CD4-positive, alpha-beta T cell treated with Interleukin-15 for 4 hours (primary cell): ENCODE results near the gene CCDC186.
A peak's percentile ranks its signal among the peaks of the same experiment; 100 is the strongest.
"Not testable (repeated sequence)": the region's sequence is repeated elsewhere in the genome, so short reads cannot be mapped to it uniquely, and the experiment has no call there.

Source experiments
- DNase-seq: peaks from one replicate; pipeline ENCODE4 v3.0.0-alpha.2; 2020; ENCODE audit warnings: low spot score

The CCDC186 gene

DNA sequence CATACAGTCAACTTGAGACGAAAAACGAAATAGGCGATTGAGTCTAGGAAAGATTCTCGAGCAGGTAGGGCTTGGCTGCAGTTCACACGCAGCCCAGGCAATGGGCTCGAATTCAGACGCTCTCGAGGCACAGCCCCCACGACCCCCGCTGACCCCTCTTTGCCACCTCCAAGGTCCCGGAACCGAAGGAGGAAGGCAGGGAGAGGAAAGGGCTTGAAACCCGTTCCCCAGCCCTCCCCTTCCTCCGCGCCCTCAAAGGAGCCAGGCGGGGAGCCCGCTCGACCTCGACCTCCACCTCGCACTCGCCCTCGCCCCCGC, 441 bp downstream of the CCDC186 start:
- DNase-seq = no peak

- peak; percentile 10 for DNase-seq
Measured at GRCh38 chr10:114172776-114173602, 1.0 kb downstream of the CCDC186 start.

DNA sequence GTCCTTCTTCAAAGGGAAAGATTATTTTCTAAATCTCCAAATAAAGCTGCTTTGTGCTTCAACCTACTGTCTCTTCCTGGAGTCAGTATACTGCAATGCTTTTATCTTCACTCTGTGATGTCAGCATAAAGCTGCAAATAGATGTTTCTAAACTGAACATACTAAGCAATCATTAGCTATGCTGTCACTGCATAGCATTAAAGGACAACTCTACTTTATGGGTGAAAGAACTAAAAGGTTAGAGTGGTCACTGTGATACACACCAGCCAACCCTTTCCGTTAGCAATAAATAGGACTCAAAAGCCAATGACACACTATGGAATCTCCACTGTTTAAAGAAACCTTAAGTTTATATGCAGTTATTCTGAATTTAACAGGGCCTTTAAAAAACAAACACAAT, 1.8 kb downstream of the CCDC186 start:
- no peak for DNase-seq

DNA sequence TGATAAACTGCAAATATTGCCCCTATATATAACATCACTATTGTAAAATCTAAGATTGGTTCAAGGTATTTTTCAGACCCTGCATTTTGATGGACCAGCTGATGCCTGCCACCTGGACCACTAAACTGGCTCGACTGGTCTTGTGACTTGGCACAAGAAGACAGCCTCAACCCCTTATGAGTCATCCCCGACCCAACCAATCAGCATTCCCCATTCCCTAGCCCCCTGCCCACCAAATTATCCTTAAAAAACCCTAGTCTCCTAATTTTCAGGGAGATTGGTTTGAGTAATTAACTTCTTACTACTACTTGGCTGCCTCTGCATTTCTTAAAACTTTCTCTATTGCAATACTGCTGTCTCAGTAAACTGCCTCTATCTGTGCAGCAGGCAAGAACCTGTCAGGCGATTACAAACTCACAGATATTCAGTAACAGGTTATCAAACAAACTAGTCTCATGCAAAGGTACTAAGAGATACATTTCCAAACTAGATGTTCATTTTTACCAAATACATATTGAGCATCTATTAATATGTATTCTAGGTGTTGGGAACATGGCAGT, 5.5 kb downstream of the CCDC186 start:
- no peak for DNase-seq

DNA sequence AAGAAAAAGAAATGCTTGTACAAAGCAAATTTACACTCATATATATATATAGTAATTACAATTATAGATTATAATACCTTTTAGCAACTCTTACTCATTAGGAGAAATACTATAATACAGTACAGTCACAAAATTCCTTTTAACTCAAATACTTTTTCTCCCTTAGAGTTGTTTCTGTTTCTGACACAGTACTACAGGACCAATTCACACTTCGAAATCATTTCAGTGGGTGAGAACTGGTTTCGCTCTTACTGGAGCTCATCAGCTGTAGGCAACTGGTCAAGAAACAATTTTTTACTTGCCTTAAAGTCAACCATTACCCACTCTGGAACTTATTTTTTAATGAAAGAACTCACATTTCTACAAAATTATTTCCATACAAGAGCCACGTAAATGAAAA, 6.0 kb downstream of the CCDC186 start:
- no peak for DNase-seq

DNA sequence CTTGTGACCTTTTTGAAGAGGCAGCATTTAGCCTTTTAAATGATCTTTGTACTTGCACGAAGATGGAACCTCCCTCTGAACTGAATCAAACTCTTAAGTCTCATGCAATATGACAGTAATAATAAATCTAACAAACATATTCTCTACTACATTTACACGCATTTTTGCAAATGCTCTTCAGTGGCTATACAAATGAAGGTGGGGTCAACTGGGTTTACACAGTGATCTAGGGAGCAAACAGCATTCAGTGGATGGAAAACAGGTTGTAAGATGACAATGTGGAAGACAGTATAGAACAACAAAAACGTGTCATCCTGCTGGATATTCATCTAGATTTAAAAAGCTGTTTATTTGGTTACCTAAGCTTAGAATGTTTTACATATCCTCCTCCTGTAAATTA, 7.5 kb downstream of the CCDC186 start:
- DNase-seq = no peak

DNA sequence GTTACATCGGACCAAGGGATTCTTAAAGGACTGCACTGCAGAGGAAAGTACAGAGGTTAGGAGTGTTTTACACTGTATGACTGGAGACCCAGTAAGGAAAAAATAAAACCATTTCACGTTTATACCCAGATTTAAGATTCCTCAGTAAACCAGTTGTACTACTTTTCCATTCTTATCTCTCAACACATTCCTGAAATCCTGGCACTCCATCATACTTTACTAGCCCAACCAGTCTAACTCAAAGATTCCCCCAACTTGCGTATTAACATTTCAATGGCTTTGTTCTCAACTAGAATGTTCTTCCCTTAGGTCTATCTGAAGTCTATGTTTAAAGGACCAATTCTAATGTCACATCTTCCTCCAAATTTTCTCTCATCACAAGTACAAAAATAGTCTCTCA, 8.0 kb downstream of the CCDC186 start:
- no peak for DNase-seq

DNA sequence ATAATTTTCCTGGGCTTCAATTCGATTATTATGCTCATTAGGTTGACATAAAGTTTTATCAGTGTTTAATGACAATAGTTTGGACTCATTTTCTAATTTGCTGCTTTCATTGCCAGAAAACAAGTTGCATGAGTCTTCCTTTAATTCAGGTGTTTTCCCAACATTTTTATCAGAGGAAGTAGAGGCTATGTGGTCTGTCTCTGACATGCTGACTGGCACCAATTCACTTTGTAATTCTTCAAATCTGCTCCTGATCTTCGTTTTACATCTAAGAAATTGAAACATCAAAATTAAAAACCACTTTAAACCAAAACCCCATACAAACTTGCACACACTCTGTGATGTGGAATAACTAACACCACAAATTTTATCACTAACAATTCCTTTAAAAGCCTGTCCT, 10.9 kb downstream of the CCDC186 start:
- DNase-seq = no peak

DNA sequence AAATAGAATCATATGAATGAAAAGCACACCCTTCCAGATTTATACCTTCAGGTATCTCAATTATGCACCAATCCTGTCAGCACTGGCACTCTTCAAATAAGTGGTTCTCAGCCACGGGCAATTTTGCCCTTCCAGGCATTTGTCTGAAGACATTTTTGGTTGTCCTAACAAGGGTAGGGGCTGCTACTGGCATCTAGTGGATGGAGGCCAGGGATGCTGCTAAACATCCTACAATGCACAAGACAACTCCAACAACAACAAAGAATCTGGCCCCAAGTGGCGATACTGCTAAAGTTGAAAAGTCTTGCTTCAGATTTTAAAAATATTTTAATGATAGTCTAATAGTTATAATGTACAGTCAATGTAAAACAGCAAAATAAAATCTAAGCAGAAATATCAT, 16.1 kb downstream of the CCDC186 start:
- DNase-seq = no peak

GRCh38 chr10:114151892-114152291, 22.1 kb downstream of the CCDC186 start:
- no peak for DNase-seq

- no peak for DNase-seq
Measured at GRCh38 chr10:114151486-114151885, 22.5 kb downstream of the CCDC186 start.

DNA sequence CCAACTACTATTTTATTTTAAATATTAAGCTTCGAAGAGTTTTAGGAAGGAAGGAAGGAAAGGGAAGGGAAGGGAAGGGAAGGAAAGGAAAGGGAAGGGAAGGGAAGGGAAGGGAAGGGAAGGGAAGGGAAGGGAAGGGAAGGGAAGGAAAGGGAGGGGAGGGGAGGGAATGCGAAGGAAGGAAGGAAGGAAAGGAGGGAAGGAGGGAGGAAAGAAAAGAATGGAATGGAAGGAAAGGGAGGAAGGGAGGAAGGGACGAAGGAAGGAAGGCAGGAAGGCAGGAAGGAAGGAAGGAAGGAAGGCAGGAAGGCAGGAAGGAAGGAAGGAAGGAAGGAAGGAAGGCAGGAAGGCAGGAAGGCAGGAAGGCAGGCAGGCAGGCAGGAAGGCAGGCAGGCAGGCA, 24.5 kb downstream of the CCDC186 start:
- DNase-seq = not testable (repeated sequence)

DNA sequence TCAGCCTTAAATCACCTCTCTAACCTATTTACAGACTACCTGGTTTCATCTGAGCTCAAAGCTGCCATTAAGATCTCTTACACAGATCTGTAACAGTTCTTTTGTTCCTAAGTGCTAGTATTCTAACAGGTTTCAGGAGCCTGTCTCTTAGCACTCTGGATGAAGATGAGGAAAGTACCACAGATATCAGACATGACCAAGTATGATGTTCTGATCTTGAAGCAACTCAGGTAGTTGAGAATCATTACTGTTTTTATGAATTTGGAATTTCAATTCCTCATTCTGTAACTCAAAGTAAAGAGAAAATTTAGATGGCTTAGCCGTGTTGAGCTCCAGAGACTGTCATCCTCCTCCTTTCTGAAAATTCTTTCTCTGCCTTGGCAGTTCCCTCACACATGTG, 30.8 kb downstream of the CCDC186 start:
- no peak for DNase-seq

DNA sequence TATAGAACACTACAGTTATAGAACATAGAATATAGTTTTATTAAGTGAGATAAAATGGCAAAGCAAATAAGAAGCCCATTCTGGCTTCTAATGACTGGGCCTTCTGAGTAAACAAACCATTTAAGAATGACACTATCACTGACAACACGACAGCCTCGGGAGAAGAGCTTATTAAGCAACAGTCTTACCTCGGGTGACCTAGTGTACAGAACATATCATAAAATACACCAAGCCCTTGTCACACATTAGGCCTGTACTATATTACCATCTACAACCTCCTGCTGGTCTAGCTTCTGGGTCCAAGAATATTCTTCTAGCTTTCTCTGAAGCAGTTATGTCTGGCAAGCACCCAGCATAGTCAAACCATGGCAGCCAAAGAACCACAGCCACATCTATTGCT, 32.0 kb downstream of the CCDC186 start:
- DNase-seq = no peak

DNA sequence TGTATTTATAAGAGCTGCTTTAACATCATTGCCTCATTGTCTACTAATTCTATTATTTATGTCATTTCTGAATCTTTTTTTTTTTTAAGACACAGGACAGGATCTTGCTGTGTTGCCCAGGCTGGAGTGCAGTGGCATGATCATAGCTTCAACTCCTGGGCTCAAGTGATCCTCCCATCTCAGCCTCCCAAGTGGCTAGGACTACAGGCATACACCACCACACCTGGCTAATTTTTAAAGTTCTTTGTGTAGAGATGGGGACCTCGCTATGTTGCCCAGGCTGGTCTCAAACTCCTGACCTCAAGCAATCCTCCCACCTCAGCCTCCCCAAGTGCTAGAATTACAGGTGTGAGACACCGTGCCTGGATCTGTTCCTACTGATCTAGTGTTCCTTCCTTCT, 33.2 kb downstream of the CCDC186 start:
- not testable (repeated sequence) for DNase-seq

DNA sequence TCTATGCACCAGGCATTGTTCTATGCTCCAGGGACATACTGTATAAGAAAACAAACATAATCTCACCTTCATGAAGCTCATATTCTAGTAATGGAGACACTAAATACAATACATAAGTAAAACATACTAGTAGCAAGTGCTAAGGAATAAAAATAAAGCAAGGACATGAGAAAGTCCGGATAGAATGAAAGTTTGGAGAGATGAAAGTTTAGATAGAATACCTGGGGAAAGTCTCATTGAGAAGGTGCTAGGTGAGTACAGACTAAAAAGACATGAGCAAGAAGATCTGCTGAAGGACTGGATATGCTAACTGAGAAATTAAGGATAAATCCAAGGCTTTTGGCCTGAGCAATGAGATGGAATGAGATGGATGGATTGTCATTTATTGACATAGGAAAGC, 34.0 kb downstream of the CCDC186 start:
- DNase-seq = no peak

- DNase-seq = no peak
Measured at GRCh38 chr10:114138581-114138980, 35.4 kb downstream of the CCDC186 start.

GRCh38 chr10:114135476-114135875, 38.5 kb downstream of the CCDC186 start:
- no peak for DNase-seq

GRCh38 chr10:114131094-114131493, 42.9 kb downstream of the CCDC186 start:
- no peak for DNase-seq

DNA sequence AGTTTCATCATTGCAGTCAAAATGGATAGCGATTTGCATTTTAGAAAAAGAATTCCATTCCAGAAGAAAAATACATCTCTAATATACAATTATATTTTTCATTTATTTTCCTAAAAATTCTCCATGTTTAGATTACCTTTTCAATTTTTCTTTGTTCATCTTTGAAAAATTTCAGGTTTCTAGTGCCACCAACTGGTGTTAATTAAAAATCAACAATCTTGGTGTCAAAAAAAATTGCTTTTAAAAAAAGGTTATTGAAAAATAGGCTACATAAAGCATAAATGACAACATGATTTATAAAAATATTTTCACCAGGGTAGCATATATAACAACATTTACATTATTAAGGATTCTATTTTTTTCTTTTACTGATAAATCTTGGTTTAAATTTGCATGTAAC, 53.0 kb downstream of the CCDC186 start:
- no peak for DNase-seq

- no peak for DNase-seq
Measured at GRCh38 chr10:114118514-114118913, 55.5 kb downstream of the CCDC186 start.

- no peak for DNase-seq
Measured at GRCh38 chr10:114117728-114118127, 56.3 kb downstream of the CCDC186 start.

DNA sequence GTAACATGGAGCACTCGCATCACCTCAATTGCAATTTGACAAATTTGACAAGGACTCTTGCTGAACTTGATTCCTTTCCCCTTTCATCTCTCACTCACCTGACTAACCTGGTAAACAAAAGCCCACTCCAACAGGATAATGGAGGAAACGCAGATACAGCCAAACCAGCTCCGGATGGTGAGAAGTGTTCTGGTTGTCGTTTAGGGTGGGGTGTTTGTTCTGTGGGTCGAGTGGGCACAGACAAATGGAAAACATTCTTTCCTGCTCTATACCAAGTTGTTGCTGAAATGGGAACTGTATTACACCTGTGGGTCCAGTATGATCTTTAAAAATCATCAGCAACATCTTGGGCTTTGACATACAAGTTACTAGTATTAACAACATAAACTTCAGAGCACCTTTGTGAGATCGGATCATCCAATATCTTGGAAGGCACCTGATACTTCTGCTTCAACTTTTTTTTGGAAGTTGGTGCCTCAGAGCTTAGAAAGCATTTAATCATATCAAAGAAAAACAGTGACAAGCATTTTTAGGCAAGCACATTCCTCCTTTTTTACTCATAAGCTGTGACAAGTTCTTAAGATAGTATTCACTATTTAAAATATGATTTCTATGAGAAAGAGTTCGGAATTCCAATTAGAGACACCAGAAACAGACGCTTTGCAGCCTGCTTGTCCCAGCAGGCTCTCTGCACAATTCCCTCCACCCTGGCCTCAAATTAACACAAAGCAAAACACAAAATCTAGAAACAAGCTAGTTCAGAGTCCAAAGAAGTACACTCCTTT, 58.1 kb downstream of the CCDC186 start:
- no peak for DNase-seq
